GM12878 (cell line): Measurements from ENCODE around the gene LMAN2L. TPM values are rescaled to one million over a fixed set of nuclear protein-coding genes. Genes with fewer than 3 reads are reported as not detected.

ENCODE experiments used
- ATAC-seq: fragments of 200-7000 bp; cut with Tn5 transposase; 3 replicates; pipeline ENCODE4 v1.9.1; 2020; ENCODE audit warnings: mild to moderate bottlenecking, moderate library complexity
- BruUV-seq: library from RNA; stranded (reverse); fragments of 400-500 nt; replicated peaks from 2 replicates; lab custom pipeline; 2021; lab: Mats Ljungman, UMichigan
- CTCF ChIA-PET: fragments of 300-600 bp; sonication (Branson Sonifier 250); formaldehyde crosslinking; extraction: SDS; loops from one replicate; lab custom pipeline; 2021; ENCODE audit warnings: inconsistent platforms; lab: Yijun Ruan, JAX
- POLR2A ChIA-PET: fragments of 350-600 bp; formaldehyde crosslinking; extraction: SDS; loops from one replicate; lab custom pipeline; 2021; ENCODE audit warnings: inconsistent platforms; lab: Charles Lee
- RAD21 ChIA-PET: fragments of 300-600 bp; sonication (Branson Sonifier 250); formaldehyde crosslinking; loops from one replicate; lab custom pipeline; 2023; ENCODE audit warnings: antibody characterized with exemption; ENCODE audit not compliant: unreplicated experiment; lab: Charles Lee
- SMC1A ChIA-PET: fragments of 300-600 bp; sonication (Branson Sonifier 250); formaldehyde crosslinking; loops from one replicate; lab custom pipeline; 2023; ENCODE audit not compliant: unreplicated experiment, uncharacterized antibody; lab: Charles Lee
- DNase-seq: peaks from one replicate; pipeline ENCODE4 v3.0.0-alpha.2; 2011; ENCODE audit warnings: low read depth, low spot score
- FAIRE-seq: peaks from 3 replicates; lab custom pipeline; 2011; peaks lifted over from hg19 to GRCh38; lab: Jason Lieb, UNC
- H2AFZ ChIP-seq: 2 replicates; pipeline ENCODE4 v1.6.0; 2011; ENCODE audit warnings: low read depth, low read length, control low read depth; ENCODE audit not compliant: control insufficient read depth
- H3K27ac ChIP-seq: 2 replicates; pipeline ENCODE4 v1.5.1; 2011; ENCODE audit warnings: control low read depth; ENCODE audit not compliant: control insufficient read depth, insufficient read depth
- H3K27me3 ChIP-seq, 2 experiments: replicated peaks in 1 of 2; 2 replicates each; pipeline versions ENCODE4 v1.6.0 to v1.6.1; 2011; ENCODE audit warnings: low read length in 1 of 2; ENCODE audit not compliant: control insufficient read depth in 2 of 2, insufficient read depth in 2 of 2
- H3K36me3 ChIP-seq, 2 experiments: 2 replicates each; pipeline ENCODE4 v1.5.1; 2011; ENCODE audit warnings: low read length in 1 of 2; ENCODE audit not compliant: control insufficient read depth in 2 of 2, insufficient read depth in 2 of 2
- H3K4me1 ChIP-seq: 2 replicates; pipeline ENCODE4 v1.6.1; 2011; ENCODE audit warnings: mild to moderate bottlenecking, low read length, moderate library complexity, mixed read lengths; ENCODE audit not compliant: control insufficient read depth, insufficient read depth
- H3K4me2 ChIP-seq: 2 replicates; pipeline ENCODE4 v1.6.0; 2011; ENCODE audit warnings: control low read depth; ENCODE audit not compliant: control insufficient read depth, insufficient read depth
- H3K4me3 ChIP-seq: fragments of 200-600 bp; sonication (generic); 2 replicates; pipeline ENCODE4 v1.5.1; 2016
- H3K79me2 ChIP-seq: 2 replicates; pipeline ENCODE4 v1.6.0; 2011; ENCODE audit warnings: low read length; ENCODE audit not compliant: control insufficient read depth, insufficient read depth
- H3K9ac ChIP-seq: 2 replicates; pipeline ENCODE4 v1.8.0; 2011; ENCODE audit warnings: low read length, control low read depth, mixed read lengths; ENCODE audit not compliant: control insufficient read depth, insufficient read depth
- H3K9me3 ChIP-seq: replicated peaks from 3 replicates; pipeline ENCODE4 v1.5.1; 2011; ENCODE audit warnings: mild to moderate bottlenecking, low read length; ENCODE audit not compliant: control insufficient read depth, insufficient read depth
- H4K20me1 ChIP-seq: 2 replicates; pipeline ENCODE4 v1.6.0; 2011; ENCODE audit not compliant: control insufficient read depth, insufficient read depth
- BCL3 ChIP-seq: IDR thresholded peaks from 2 replicates; pipeline ENCODE4 v1.6.1; 2011; ENCODE audit warnings: borderline replicate concordance, low read depth, mild to moderate bottlenecking, moderate library complexity, low read length; ENCODE audit not compliant: insufficient read depth, poor library complexity, severe bottlenecking
- BMI1 ChIP-seq: fragments of 450-650 bp; IDR thresholded peaks from 2 replicates; pipeline ENCODE4 v1.6.1; 2016; ENCODE audit warnings: mild to moderate bottlenecking, moderate library complexity, borderline replicate concordance
- ESRRA ChIP-seq: IDR thresholded peaks from 2 replicates; pipeline ENCODE4 v1.6.1; 2012; ENCODE audit warnings: mild to moderate bottlenecking, low read length, improper control_type of control experiment
- HDAC2 ChIP-seq: fragments of 200-600 bp; sonication (generic); IDR thresholded peaks from 2 replicates; pipeline ENCODE4 v1.6.1; 2017
- LARP7 ChIP-seq: fragments of 450-650 bp; IDR thresholded peaks from 2 replicates; pipeline ENCODE4 v1.6.1; 2017; ENCODE audit warnings: mild to moderate bottlenecking
- NFYA ChIP-seq: IDR thresholded peaks from 2 replicates; pipeline ENCODE4 v1.6.1; 2011; ENCODE audit warnings: low read depth, mild to moderate bottlenecking, low read length, improper control_type of control experiment, borderline replicate concordance
- NKRF ChIP-seq: fragments of 450-650 bp; conservative IDR thresholded peaks from 2 replicates; pipeline ENCODE4 v1.6.1; 2017; ENCODE audit warnings: mild to moderate bottlenecking, moderate library complexity
- RAD21 ChIP-seq: IDR thresholded peaks from 2 replicates; pipeline ENCODE4 v1.6.1; 2011; ENCODE audit warnings: mild to moderate bottlenecking, low read depth, low read length, moderate library complexity; ENCODE audit not compliant: insufficient read depth
- REST ChIP-seq: IDR thresholded peaks from 2 replicates; pipeline ENCODE4 v1.6.1; 2012; ENCODE audit warnings: mild to moderate bottlenecking, low read depth, low read length
- SPI1 ChIP-seq: IDR thresholded peaks from 2 replicates; pipeline ENCODE4 v1.6.1; 2011; ENCODE audit warnings: low read depth, mild to moderate bottlenecking, low read length, moderate library complexity, borderline replicate concordance; ENCODE audit not compliant: insufficient read depth
- TCF3 ChIP-seq: IDR thresholded peaks from 2 replicates; pipeline ENCODE4 v1.6.1; 2012; ENCODE audit warnings: low read depth, mild to moderate bottlenecking, low read length, borderline replicate concordance; ENCODE audit not compliant: insufficient read depth
- ZBTB4 ChIP-seq: fragments of 450-650 bp; formaldehyde crosslinking; IDR thresholded peaks from 2 replicates; pipeline ENCODE4 v1.4.0; 2022; ENCODE audit warnings: mild to moderate bottlenecking, moderate library complexity
- ZNF274 ChIP-seq: IDR thresholded peaks from one replicate; pipeline ENCODE4 v1.8.0; 2011; ENCODE audit not compliant: insufficient read length, insufficient read depth
- WGBS: methylation state at CpG from one replicate; pipeline ENCODE4 v1.1.6; 2016; ENCODE audit warnings: low lambda C conversion rate; ENCODE audit not compliant: insufficient replicate concordance, insufficient coverage; ENCODE audit errors: missing lambda C conversion rate; 5-methylcytosine and 5-hydroxymethylcytosine counted together
- in situ Hi-C: fragments of 300-500 bp; cut with MboI; formaldehyde crosslinking; loops from 9 replicates; pipeline ENCODE4 v1.14.3; 2018; ENCODE audit warnings: mixed read lengths
- intact Hi-C: fragments of 100-400 bp; cut with micrococcal nuclease; formaldehyde crosslinking; loops from one replicate; pipeline ENCODE4 v1.14.2; 2022; ENCODE audit not compliant: unreplicated experiment
- polyA plus RNA-seq, 11 experiments: library from polyadenylated mRNA; depleted of rRNA in 4 of 11; unstranded in 6 of 11; stranded (reverse) in 5 of 11; fragments of >200 nt; fragmentation: Nextera tagmentation in 4 of 11; fragmentation: Illumina TruSeq in 1 of 11; extraction: Ambion mirVana in 4 of 11; extraction: Trizol in 1 of 11; gene quantifications; 1 replicate in 1 of 11; 2 replicates in 10 of 11; pipeline versions ENCODE4 v1.2.1 to v1.2.3, GENCODE V29; 2011 to 2016; ENCODE audit warnings: inconsistent platforms in 2 of 11, missing spikeins in 2 of 11, low read depth in 1 of 11
- total RNA-seq, 4 experiments: library from RNA; depleted of rRNA in 3 of 4; stranded (reverse); fragments of >200 nt in 3 of 4; fragmentation: Illumina TruSeq in 1 of 4; extraction: Trizol in 1 of 4; gene quantifications; 2 replicates each; pipeline versions ENCODE4 v1.2.1 to v1.2.3, GENCODE V29; 2013 to 2021

Gene LMAN2L
- total and polyA plus RNA-seq, 10 of the 15 experiments (the other 5 are each of a cell fraction or from before 2014, with no cell fraction given): 5.7 to 16.3 (median 10.7) TPM

- DNase-seq: no peak
- Histone ChIP-seq H2AFZ (no peak overlapping the region), H3K9me3 (no peaks in the 10 kb centered on the region), H3K36me3 (no peaks in the 10 kb centered on the region; a peak in 1 of 4 replicates), H3K27ac (no peak overlapping the region), H3K4me2 (no peak overlapping the region), H3K4me3 (no peak overlapping the region), H3K4me1 (no peaks in the 10 kb centered on the region), H3K9ac (no peak overlapping the region), H3K79me2 (no peaks in the 10 kb centered on the region), H4K20me1 (no peaks in the 10 kb centered on the region), H3K27me3 (no peaks in the 10 kb centered on the region)
- no peak for ATAC-seq
- ChIA-PET RAD21 (interaction anchor here (1.0 kb wide), 1 partner anchor 32 kb away, joined by 3 read pairs; no protein-coding TSS in a partner anchor), POLR2A (no interaction called here), SMC1A (no interaction called here), CTCF (interaction anchor here (1.2 kb wide), 1 partner anchor 158 kb away, joined by 3 read pairs; the partner anchor contains the start of gene ANKRD39)
- BruUV-seq: no TSS peak
- FAIRE-seq: no peak
- intact Hi-C loops (no loop called here), in situ Hi-C loops (no loop called here)
- 55% methylated on average over 9 of the region's 9 CpGs for WGBS
- TF ChIP-seq BCL3 (no peak), ZNF274 (no peak), ESRRA (no peak), ZBTB4 (CRISPR knock-in tag) (no peak), TCF3 (no peak), BMI1 (no peak), RAD21 (no peak), SPI1 (no peak), NFYA (no peak), LARP7 (no peak), HDAC2 (no peak), NKRF (no peak), REST (no peak)
Observed at GRCh38 chr2:96699621-96700020, 40.2 kb downstream of the LMAN2L start.
